ENCODE measurements around the gene FUT8.

The FUT8 gene

GRCh38 chr14:65718629-65719028 is 306.1 kb downstream of the FUT8 start:
- no peak for DNase-seq

- no peak for DNase-seq
Observed at GRCh38 chr14:65720171-65720570, 307.6 kb downstream of the FUT8 start.

- no peak for DNase-seq
Observed at GRCh38 chr14:65720743-65721142, 308.2 kb downstream of the FUT8 start.

GRCh38 chr14:65723348-65723747 is 310.8 kb downstream of the FUT8 start:
- no peak for DNase-seq

GRCh38 chr14:65728604-65729003 is 316.1 kb downstream of the FUT8 start:
- no peak for DNase-seq

GRCh38 chr14:65729566-65729965 is 317.0 kb downstream of the FUT8 start:
- no peak for DNase-seq

- no peak for DNase-seq
Observed at GRCh38 chr14:65731933-65732506, 319.5 kb downstream of the FUT8 start.

GRCh38 chr14:65738339-65738738 is 325.8 kb downstream of the FUT8 start:
- DNase-seq, result no peak

GRCh38 chr14:65745396-65746190 is 333.1 kb downstream of the FUT8 start:
- no peak for DNase-seq

- no peak for DNase-seq
Observed at GRCh38 chr14:65748796-65749195, 336.3 kb downstream of the FUT8 start.

GRCh38 chr14:65749287-65749686 is 336.8 kb downstream of the FUT8 start:
- no peak for DNase-seq

GRCh38 chr14:65750906-65751305 is 338.4 kb downstream of the FUT8 start:
- no peak for DNase-seq

- no peak for DNase-seq
Observed at GRCh38 chr14:65751510-65751909, 339.0 kb downstream of the FUT8 start.

- DNase-seq, result no peak
Observed at GRCh38 chr14:65753061-65753460, 340.5 kb downstream of the FUT8 start.

GRCh38 chr14:65755331-65755730 is 342.8 kb downstream of the FUT8 start:
- no peak for DNase-seq

- no peak for DNase-seq
Observed at GRCh38 chr14:65756880-65757279, 344.4 kb downstream of the FUT8 start.

- no peak for DNase-seq
Observed at GRCh38 chr14:65769151-65769550, 356.6 kb downstream of the FUT8 start.

GRCh38 chr14:65770681-65771080 is 358.2 kb downstream of the FUT8 start:
- DNase-seq, result no peak

GRCh38 chr14:65771271-65771670 is 358.7 kb downstream of the FUT8 start:
- DNase-seq, result no peak

- DNase-seq, result no peak
Observed at GRCh38 chr14:65772466-65772865, 359.9 kb downstream of the FUT8 start.

- peak; percentile 0 to 11 for DNase-seq
Observed at GRCh38 chr14:65772921-65773574, 360.5 kb downstream of the FUT8 start.

- DNase-seq, result no peak
Observed at GRCh38 chr14:65774041-65774440, 361.5 kb downstream of the FUT8 start.

- DNase-seq, result no peak
Observed at GRCh38 chr14:65776193-65776852, 363.8 kb downstream of the FUT8 start.

Measured in inflammatory macrophage (primary cell).